ENCODE results near the gene LY6G6C. TPM values are rescaled to one million over a fixed set of nuclear protein-coding genes. Genes with fewer than 3 reads are reported as not detected.

LY6G6C gene
- total RNA-seq, 1 donor from 2014 or later = not detected

DNA sequence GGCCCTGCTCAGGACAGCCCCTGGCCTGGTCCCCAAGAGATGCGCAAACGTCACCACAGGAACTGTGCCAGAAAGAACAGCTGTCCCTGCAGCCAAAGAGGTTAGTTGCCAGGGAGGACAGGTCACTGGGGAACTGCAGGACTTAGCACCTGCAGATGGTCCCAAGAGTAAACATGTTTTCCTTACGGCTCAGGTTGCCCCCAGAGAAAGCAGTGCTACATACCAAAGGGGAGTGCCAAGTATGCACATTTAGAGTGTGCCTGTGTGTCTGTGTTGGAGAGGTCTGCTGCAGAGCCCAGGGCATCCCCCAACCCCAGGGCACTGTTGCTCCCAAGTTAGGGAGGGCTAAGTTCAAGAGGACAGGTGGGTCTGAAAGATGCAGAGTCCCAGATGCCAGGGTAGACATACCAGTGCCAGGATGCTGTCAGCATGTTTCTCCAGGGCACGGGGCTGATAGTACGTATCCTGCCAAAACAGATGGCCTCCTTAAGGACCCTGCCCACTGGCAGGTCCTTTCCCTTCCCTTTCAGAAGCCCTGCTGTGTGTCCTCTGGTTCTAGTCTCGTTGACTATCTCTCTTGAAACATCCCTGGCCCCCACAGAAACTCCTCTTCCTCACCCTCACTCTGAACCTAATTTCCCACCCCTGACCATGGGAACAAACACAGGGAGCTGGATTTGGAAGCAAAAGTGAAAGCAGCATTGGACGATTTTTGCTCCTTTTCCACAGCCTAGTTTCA is 19.7 kb downstream of the LY6G6C start:
- Histone ChIP-seq H3K36me3 (ENCODE audit: control insufficient read depth, insufficient read depth, low read length) (no peaks in the 10 kb centered on the region), H3K4me3 (ENCODE audit: low read depth, low read length) (peak overlapping the region; percentile 81), H3K27me3 (ENCODE audit: control insufficient read depth, insufficient read depth, low read length) (no peaks in the 10 kb centered on the region)
- no peak for TF ChIP-seq CTCF (IDR thresholded peaks at IDR 0.05; ENCODE audit: insufficient read depth, low read length, poor library complexity, severe bottlenecking)
- no peak for DNase-seq (ENCODE audit: low read depth)

DNA sequence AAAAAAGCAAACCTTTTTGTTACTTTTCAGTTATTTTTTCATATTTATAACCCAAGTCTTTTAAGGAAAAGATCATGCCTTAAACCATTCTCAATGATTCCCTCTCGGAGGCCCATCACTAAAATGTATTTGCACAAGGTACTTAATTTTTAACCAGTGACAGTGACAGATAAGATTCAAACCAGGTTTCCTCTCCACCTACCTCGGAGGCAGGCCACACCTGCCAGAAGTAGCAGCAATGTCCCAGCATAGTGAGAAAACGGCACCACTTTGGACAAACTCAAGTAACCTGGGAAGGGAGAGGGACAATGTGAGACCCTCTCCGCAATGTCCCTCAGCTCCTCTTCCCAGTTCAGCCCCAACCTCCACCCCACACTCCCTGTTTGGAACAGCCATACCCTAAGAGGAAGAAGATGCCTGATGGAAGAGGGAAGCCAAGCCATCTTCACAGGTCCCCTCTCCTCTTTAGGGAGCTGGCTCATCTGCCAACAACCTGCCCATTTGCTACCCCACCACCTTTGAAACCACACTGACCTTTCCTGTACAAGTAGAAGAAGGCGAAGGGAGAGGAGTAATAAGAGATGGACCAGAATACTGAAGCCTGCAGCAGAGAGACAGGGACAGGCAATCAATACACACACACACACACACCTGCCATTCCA is 20.7 kb downstream of the LY6G6C start:
- no peak for DNase-seq (ENCODE audit: low read depth)
- H3K4me3 ChIP-seq (ENCODE audit: low read depth, low read length) = no peak overlapping the region
- no peaks in the 10 kb centered on the region for H3K27me3 ChIP-seq (ENCODE audit: control insufficient read depth, insufficient read depth, low read length)
- no peak for TF ChIP-seq CTCF (IDR thresholded peaks at IDR 0.05; ENCODE audit: insufficient read depth, low read length, poor library complexity, severe bottlenecking)
- no peaks in the 10 kb centered on the region for H3K36me3 ChIP-seq (ENCODE audit: control insufficient read depth, insufficient read depth, low read length)

- Histone ChIP-seq H3K36me3 (ENCODE audit: control insufficient read depth, insufficient read depth, low read length) (no peaks in the 10 kb centered on the region), H3K4me3 (ENCODE audit: low read depth, low read length) (no peak overlapping the region), H3K27me3 (ENCODE audit: control insufficient read depth, insufficient read depth, low read length) (no peaks in the 10 kb centered on the region)
- no peak for TF ChIP-seq CTCF (IDR thresholded peaks at IDR 0.05; ENCODE audit: insufficient read depth, low read length, poor library complexity, severe bottlenecking)
- no peak for DNase-seq (ENCODE audit: low read depth)
Observed at GRCh38 chr6:31697555-31697954, 24.0 kb downstream of the LY6G6C start.

- Histone ChIP-seq H3K36me3 (ENCODE audit: control insufficient read depth, insufficient read depth, low read length) (no peaks in the 10 kb centered on the region), H3K4me3 (ENCODE audit: low read depth, low read length) (no peak overlapping the region), H3K27me3 (ENCODE audit: control insufficient read depth, insufficient read depth, low read length) (no peaks in the 10 kb centered on the region)
- no peak for DNase-seq (ENCODE audit: low read depth)
- TF ChIP-seq CTCF (IDR thresholded peaks at IDR 0.05; ENCODE audit: insufficient read depth, low read length, poor library complexity, severe bottlenecking) = no peak
Observed at GRCh38 chr6:31693535-31693934, 28.0 kb downstream of the LY6G6C start.

DNA sequence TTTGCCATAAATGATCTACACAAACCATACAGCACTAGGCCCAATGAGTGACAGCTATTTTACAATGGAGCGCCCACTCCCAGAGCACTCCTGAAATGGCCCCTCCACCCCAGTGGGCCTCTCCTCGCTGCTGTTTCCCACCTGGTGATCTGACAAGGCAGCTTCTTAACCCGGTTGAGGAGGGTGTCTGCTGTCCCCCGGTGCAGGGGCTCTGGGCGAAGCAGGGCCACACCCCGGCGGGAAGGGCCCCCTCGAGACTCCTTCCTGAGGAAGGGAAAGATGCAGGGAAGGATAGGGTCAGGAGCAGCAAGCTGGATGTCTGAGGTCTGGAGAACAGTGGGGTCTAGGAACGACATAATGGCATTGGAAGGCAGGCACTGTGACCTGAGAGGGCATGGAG is 28.7 kb downstream of the LY6G6C start:
- TF ChIP-seq CTCF (IDR thresholded peaks at IDR 0.05; ENCODE audit: insufficient read depth, low read length, poor library complexity, severe bottlenecking) = no peak
- no peak for DNase-seq (ENCODE audit: low read depth)
- Histone ChIP-seq H3K4me3 (ENCODE audit: low read depth, low read length) (no peak overlapping the region), H3K27me3 (ENCODE audit: control insufficient read depth, insufficient read depth, low read length) (no peaks in the 10 kb centered on the region), H3K36me3 (ENCODE audit: control insufficient read depth, insufficient read depth, low read length) (no peaks in the 10 kb centered on the region)
